GM18909 (cell line): ENCODE measurements around the gene NOTCH2.

Source experiments
- ATAC-seq: cut with Tn5 transposase; IDR thresholded peaks from one replicate; pipeline ENCODE4 v1.9.1; 2021; ENCODE audit warnings: mild to moderate bottlenecking; ENCODE audit not compliant: unreplicated experiment, poor library complexity

NOTCH2 gene

DNA sequence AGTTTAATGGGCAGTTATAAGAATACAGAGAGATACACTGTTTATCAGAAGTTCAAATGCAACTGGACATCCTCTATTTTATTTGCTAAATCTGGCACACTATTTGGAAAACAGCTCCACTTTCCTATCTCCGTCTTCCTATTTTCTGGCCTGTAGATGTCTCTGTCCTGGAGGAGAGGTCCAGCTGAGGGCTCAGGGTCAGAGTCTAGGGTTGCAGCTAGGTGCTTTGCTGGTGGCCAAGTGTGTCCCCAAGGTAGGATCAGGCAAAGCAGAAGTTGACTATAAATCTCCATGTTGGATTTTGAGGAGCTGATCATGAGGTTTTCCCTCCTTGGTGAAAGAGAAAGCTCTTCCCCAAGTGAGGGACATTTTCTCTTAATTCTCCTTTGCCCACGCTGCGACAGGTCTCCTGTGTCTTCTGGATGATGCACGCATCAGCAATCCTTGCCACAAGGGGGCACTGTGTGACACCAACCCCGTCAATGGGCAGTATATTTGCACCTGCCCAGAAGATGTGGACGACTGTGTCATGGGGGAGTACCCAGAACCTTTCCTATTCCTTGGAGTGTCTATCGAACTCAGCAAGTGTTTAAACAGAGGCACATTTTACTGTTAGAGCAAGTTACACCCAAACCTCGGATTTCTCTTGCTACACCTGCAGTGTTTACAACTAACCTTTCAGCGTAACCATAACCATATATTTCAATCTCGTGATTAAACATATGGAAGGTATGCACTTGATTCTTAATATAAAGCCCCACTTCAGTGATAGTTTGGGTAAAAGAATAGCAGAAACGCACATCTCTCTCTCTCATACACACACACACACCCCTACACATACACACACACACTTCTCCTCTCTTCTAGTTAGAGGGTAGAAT is 183.3 kb downstream of the NOTCH2 start:
- ATAC-seq, result no peak

DNA sequence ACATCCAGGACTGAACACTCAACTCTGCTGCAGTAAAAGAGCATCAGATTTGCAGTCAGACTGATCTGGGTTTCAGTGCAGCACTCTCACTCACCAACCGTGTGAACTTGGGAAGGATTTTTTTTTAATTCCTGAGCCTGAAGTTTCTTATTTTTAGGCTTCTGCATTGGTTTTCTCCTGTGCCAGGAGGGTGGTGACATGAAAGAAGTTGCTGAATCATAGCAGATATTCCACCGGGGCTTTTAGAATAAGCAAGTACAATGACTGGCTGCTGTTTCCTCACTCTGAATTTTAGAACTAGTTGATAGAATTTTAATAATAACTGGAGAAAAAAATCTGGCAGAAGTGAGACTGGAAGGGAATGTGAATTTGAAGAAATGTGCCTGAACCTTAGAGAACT is 184.8 kb downstream of the NOTCH2 start:
- no peak for ATAC-seq

DNA sequence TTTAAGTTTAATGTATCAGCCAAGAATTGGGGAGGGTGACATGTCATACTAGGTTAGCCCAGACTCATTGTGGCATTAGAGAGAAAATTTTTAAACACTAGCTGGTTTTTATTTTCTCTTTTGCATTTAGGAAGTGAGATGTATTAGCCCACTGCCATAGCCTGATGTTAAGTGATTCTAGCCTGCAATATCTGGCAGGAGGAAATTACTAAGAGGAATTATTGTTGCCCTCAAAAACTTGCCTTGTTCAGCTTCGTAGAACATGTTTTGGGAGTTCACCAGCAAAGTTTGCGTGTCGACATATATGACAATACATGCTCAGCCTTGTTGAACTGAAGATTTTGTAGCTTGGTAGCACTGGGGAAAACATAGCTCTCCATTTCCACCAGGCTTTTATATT is 185.6 kb downstream of the NOTCH2 start:
- no peak for ATAC-seq

DNA sequence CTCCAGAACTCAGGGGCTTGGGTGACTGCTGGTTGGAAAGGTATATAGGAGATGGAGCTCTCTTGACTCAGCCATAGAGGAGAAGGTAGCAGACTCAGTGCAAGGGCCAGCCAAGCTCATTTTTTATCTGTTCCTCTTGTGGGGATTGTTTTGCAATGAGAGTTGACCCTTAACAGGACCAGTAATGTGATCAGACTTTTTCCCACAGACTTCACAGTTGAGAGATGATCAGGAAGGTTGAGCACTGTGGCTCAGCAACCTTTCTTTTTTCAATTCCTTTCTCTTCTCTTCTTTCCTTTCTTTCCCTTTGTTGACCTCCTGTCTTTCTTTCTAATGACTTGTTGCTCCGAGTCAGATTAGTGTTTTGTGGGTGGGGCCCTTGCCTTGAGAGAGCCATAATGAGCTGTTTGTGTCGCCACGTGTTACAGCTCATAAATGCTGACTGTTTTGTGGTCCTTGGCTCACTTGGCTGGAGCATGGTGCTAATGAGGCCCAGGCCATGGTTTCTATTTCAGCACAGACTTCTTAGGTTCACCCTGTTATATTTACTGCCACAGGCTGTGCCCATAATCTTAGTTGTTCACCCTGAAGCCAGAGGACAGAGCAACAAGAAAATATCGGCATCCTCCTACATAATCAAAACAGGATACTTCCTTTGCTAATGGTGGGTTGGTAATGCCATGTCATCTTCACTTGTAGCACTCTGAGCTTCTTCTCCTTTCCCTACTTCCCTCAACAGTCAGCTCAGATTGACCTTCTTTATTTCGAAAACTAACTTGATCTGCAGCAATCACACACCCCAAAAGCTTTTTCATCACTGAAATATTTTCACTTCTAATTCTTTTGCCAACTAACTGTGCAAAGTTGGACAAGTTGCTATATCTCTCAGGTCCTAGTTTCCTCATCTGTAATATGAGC is 187.1 kb downstream of the NOTCH2 start:
- no peak for ATAC-seq

DNA sequence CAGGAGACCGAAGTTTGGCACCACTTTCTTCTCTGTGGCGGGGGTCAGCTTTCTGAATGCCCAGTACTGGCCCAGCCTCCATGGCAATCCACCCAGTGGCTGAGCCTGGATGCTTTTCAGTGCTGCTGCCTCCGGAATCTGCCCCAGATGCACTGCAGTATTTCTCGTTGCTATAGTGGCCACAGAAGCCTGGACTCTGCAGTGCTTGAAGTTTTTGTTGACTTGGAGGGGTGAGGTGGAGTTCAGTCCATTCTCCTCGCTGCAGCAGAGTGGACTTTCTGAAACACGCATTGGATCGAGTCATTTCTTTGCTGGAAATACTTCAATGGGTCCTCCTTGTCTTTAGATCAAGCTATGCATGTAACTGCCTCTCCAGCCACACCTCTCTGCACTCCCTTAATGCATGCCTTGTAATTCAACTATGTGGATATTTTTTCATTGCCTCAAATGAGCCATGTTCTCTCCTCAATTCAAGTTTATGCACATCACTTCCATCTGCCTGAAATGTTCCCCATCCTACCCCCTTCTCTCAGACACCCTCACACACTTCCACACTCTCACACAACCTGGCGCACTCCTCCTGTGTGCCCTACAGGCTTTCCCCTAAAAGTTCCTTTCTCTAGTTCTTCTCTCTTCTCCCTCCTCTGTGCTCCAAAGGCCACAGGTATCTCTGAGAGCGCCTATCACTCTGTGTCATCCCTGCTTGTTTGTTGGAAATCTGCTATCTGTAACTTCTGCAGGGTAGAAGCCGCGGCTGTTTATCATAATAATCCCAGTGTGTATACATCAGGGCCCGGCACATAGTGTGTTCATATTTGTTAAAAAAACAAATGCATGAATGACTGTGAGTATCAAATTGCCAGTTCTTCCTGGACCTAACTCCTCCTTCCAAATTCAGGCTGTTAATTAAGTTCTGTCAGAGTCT is 189.7 kb downstream of the NOTCH2 start:
- no peak for ATAC-seq

DNA sequence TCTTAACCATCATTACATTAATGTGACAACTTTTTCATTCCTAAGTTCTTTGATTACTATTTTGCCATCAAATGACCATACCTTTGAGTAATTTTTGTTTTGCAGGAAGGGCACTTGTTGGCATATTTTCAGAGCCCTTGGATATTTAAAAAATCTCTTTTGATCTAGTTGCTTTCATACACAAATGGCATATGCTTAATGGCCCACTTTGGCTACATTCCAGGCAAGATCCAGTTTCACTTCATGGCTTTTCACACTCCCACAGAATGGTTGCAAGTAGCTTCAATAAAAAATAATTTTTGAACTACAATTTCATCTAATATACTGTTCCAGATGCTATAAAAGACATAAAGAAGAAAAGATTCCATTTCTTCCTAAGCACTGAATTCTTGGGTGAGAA is 191.3 kb downstream of the NOTCH2 start:
- ATAC-seq, result no peak

DNA sequence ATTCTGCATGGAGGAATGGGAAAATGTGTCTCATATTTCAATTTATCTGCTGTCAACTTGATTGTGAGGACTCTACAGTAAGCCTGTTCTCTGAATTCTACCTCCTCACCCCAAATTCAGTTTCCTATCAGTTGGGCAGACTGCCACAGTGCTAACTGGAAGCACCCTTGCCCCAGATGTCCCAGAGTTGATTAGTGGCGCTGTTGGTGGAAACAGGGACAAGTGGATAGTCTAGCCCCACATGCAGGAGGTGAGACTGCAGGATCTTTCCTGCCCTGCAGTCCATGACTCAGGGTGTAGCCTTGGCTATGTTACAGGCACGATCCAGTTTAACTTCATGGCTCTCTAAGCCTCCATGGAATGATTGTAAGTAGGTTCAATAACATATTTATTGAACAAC is 195.3 kb downstream of the NOTCH2 start:
- no peak for ATAC-seq

DNA sequence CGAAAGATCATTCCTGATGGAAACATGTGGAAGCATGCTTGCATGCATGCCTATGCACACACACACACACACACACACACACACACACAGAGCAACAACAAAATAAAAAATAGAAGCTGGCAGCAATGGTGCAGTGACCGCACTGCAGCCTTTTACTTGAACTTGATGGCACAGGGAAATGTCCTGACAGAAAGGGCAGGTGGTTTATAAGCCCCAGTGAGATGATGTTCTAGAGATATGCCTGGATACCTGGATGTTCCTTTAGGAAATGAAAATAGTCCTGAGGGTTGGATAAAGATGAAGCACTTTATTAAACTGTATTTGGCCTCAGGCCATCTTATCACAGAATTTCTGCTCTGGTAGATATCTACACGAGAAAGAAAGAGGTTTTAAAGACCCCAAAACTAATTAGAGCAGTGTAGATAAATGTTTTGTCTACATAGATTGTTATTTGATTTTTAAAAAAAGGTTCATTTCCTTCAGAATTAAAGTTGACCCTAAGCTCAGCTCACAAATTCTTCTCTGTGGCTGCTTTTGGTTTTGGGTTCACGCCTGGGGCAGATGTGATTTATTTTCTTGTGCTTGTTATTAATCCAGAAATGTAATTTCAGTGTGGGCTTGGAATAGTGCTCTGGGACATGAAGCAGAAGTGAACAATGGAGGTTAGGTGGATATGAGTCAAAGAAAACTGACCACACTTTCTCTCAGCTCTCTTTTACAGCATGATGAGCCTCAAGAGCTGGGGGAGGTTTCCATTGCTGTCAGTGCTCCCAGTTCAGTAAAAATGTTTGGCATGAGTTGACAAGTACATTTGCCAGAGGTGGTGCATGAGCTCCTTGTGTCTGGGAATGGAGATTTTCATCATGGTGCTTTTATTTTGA is 196.1 kb downstream of the NOTCH2 start:
- ATAC-seq, result no peak

DNA sequence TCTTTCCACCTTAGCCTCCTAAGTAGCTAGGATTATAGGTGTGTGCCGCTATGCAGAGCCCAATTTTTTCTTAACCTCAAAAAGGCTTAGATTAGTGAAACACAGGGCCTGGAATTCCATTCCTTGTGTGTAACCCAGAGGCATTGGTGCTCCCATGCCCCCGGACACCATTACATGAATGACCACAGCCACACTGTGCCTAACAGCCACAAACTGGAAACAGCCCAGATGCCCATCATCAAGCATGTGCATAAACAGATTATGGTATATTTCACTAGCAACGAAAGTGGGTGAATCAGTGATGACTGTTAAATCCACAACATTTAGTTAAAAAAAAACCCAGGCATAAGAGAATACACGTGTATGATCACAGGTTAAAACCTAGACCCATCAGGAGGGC is 197.6 kb downstream of the NOTCH2 start:
- ATAC-seq, result no peak

DNA sequence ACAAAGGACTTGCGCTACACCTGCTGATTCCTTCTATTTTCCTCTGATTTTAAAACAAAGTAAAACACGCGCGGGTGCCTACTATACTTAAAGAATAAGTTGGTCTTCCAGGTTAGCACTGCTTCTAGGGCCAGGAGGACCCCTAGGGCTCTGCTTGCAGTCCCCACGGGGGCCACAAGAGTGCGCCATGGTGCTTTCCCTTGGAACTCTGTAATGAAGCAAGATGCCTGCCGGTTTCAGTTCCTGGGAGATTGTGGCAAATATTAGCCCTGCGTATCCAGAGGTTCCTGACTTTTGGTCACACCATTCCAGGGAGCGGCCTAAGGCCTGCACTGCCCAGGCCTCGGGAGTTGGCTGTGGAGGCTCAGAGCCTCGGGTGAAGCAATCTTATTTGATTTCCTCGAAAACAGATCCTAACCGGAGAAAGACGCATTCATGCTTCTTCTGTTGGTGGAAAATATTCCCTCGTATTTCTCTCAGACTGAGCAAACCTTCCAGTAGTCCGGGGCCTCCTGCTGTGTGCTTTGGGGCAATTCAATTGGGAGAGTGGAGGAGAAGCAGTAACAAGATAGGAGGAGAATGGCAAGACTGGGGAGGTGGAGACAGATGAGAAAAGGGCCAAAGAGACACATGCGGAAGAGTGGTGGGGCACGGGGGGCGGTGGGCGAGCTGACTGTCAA is 198.4 kb downstream of the NOTCH2 start:
- ATAC-seq, result no peak

DNA sequence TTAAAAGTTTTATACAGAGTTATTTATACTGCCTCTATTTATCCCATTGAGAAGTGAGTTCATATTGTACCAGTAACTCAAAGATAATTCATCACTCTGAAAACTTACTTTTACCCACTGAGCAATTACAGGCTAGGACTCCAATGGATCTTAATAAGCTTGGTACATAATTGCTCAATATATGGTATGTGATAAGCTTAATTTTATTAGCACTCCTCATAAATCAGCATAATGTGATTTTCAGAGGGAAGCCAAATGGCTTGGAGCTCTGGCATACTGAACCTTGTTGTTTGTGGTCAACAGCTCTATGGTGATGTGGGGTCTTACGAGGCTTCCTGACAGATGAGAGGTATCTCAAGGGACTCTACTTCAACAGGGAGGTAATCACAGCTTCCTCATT is 199.5 kb downstream of the NOTCH2 start:
- ATAC-seq, result no peak

DNA sequence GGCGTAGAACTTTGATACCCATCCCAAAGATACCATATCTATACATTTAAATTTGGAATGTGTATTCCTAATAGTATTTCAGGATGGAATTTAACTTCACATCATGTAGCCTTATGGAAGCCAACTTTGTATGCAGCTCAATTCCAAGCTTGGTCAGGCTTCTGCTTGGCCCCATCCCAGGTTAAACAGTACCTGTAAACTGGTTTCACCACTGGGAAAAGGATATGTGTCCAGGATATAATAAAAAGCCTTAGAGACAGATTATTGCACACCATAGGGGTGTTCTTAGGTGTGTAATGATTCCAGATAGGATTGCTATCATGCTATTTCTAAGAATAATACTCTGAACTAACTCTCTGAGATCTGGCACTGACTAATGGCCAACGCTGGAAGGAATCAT is 201.3 kb downstream of the NOTCH2 start:
- no peak for ATAC-seq

DNA sequence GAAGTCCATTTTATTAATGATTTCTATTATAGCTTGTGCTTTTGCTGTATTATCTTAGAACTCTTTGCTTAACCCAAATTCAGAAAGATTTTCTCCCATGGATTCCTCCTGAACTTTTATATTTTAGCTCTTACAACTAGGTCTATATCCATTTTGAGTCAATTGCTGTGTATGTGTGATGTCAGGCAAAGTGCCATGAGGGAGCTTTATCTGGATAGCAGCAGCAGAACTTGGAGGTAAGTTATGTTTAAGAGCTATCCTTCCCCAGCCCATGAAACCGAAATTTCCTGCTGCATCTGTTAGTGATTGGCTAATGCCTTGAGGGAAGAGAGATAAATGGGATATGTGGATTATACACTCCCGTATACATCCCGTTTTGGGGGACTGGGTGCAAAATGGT is 203.0 kb downstream of the NOTCH2 start:
- ATAC-seq, result no peak

DNA sequence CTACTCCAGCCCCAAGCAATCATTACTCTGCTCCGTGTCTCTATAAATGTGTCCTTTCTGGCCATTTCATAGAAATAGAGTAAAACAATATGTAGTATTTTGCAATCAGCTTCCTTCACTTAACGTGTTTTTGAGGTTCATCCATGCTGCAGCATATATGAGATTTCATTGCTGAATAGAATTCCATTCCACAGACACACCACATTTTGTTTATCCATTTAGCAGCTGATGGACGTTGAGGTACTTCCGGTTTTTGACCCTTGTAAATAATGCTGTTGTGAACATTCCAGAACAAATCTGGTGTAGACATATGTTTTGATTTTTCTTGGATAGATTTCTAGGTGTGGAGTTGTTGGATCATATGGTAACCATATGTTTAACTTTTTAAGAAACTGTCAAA is 203.8 kb downstream of the NOTCH2 start:
- ATAC-seq, result no peak

DNA sequence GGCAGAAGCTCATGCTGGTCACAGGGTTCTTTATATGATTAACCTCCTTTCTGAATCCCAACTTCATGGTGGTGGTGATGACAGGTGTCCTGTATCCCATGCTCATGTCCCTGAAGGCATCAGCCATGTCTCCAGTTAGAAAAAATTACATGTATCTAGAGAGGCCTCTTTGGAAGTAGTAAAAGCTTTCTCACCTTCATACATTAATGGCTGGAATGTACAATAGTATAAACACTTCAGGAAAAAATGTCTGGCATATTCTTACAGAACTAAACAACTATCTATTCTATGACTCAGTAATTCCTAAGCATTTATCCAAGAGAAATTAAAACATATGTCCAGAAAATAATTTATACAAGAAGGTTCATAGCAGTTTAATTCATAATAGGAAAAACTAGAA is 207.2 kb downstream of the NOTCH2 start:
- no peak for ATAC-seq
